ENCODE measurements around the gene TSPAN15. TPM values are rescaled to one million over a fixed set of nuclear protein-coding genes. Genes with fewer than 3 reads are reported as not detected.

The TSPAN15 gene
- total RNA-seq, 1 experiment from 2014 or later = 7.7 TPM

DNA sequence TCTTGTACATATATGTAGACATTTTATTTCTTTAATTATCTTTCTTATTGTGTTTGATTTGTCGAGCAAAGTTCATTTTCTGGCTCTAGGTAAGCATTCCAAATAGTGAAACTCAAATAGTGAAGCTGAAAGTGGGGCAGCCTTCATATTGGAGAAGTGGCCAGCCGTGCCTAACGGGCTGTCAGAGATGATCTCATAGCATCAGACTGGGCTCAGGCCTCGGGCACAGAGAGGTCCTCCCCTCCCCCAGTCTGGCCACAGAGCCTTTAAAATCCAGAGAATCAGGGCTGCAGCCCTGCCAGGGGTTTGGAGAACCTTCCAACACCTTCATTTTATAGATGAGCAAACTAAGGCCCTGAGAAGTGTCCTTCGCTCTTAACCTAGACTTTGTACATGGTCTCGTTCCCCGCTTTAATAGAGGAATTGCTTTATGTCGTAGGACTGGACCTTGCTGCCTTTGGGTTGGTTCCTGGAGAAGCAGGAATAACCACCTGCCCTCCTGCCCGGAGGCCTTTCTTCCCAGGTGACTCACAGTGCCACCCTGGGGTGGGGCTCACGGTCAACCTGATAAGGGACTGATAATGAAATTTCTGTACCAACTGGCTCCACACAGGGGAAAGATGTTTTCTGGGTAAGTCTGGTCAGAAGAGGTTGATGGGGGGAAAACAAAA lies 7.3 kb downstream of the TSPAN15 start:
- no peak overlapping the region for H3K9ac ChIP-seq (ENCODE audit: extremely low read depth, insufficient read length, low read length)
- no peaks in the 10 kb centered on the region for H4K20me1 ChIP-seq (ENCODE audit: control insufficient read depth, insufficient read depth, insufficient read length)
- no peak overlapping the region for H3K4me3 Mint-ChIP-seq
- no peak overlapping the region for H2BK5ac ChIP-seq (ENCODE audit: insufficient read length, low read length)
- peaks cover 5% of the 10 kb centered on the region; the same call in 1 of the 2 replicates for H3K4me1 ChIP-seq (ENCODE audit: insufficient read depth, low read length)
- no peak overlapping the region for H3K27ac ChIP-seq (ENCODE audit: insufficient read length, low read depth, low read length)
- H3K9me3 ChIP-seq (ENCODE audit: control insufficient read depth, low read depth, low read length) = no peaks in the 10 kb centered on the region
- peak overlapping the region in 1 of 3 experiments; percentile 45; a peak in 1 of 7 replicates for H3K27ac Mint-ChIP-seq
- whole genome bisulfite sequencing (ENCODE audit: extremely low coverage, insufficient read length, low lambda C conversion rate) = no CpG with 5 or more reads among the region's 10 CpGs
- no peaks in the 10 kb centered on the region for H3K23me2 ChIP-seq (ENCODE audit: insufficient read length, low read depth, low read length, poor library complexity, severe bottlenecking)
- 0 out of 2 replicates have a peak, but pooled peaks cover 2% of the 10 kb centered on the region for H3K79me2 ChIP-seq (ENCODE audit: insufficient read depth, low read length)
- no peaks in the 10 kb centered on the region for H3K79me1 ChIP-seq (ENCODE audit: insufficient read depth, low read depth, low read length, poor library complexity, severe bottlenecking)
- H3K27me3 ChIP-seq (ENCODE audit: insufficient read depth, low read length) = no peaks in the 10 kb centered on the region
- TF ChIP-seq, protein P1, sequence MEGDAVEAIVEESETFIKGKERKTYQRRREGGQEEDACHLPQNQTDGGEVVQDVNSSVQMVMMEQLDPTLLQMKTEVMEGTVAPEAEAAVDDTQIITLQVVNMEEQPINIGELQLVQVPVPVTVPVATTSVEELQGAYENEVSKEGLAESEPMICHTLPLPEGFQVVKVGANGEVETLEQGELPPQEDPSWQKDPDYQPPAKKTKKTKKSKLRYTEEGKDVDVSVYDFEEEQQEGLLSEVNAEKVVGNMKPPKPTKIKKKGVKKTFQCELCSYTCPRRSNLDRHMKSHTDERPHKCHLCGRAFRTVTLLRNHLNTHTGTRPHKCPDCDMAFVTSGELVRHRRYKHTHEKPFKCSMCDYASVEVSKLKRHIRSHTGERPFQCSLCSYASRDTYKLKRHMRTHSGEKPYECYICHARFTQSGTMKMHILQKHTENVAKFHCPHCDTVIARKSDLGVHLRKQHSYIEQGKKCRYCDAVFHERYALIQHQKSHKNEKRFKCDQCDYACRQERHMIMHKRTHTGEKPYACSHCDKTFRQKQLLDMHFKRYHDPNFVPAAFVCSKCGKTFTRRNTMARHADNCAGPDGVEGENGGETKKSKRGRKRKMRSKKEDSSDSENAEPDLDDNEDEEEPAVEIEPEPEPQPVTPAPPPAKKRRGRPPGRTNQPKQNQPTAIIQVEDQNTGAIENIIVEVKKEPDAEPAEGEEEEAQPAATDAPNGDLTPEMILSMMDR (conservative IDR thresholded peaks at IDR 0.05) = no peak
- DNase-seq = no peak
- no peak overlapping the region for H3K4ac ChIP-seq (ENCODE audit: low read depth, low read length)
- no peak overlapping the region for H2BK120ac ChIP-seq (ENCODE audit: low read depth, low read length, poor library complexity, severe bottlenecking)
- no peak overlapping the region for H2BK15ac ChIP-seq (ENCODE audit: low read depth, low read length)
- no peak overlapping the region for H3T11ph ChIP-seq (ENCODE audit: low read length)
- H3K27me3 Mint-ChIP-seq (ENCODE audit: low read depth) = peaks cover 7% of the 10 kb centered on the region
- H4K8ac ChIP-seq (replicated peaks; ENCODE audit: insufficient read length, low read depth, low read length) = no peak overlapping the region
- H2AFZ ChIP-seq (ENCODE audit: low read length) = no peak overlapping the region
- no peak overlapping the region for H2AK5ac ChIP-seq (ENCODE audit: insufficient read length, low read length)
- no peak overlapping the region for H3K4me2 ChIP-seq (ENCODE audit: insufficient read depth, insufficient read length, low read length)
- H3K9me3 Mint-ChIP-seq = no peaks in the 10 kb centered on the region
- H3K4me1 Mint-ChIP-seq = peaks cover 0 to 3% of the 10 kb centered on the region in 2 experiments; a peak in 1 of 4 replicates
- no peak overlapping the region for H3K56ac ChIP-seq (ENCODE audit: insufficient read length, low read depth, low read length)
- no peak overlapping the region for H3K14ac ChIP-seq (ENCODE audit: insufficient read depth, low read length)
- H3K18ac ChIP-seq (ENCODE audit: insufficient read length, low read depth, low read length) = no peak overlapping the region
- no peaks in the 10 kb centered on the region; a peak in 1 of 7 replicates for H3K36me3 Mint-ChIP-seq (ENCODE audit: insufficient read depth in 1 of 3, low read depth in 3 of 3)
- no peak overlapping the region for H4K91ac ChIP-seq (ENCODE audit: insufficient read length, low read depth, low read length)
- no peak overlapping the region for H2BK12ac ChIP-seq (ENCODE audit: insufficient read length, low read depth, low read length)
- no peak overlapping the region for H4K5ac ChIP-seq (ENCODE audit: insufficient read length, low read depth, low read length)
- no peak overlapping the region for H2BK20ac ChIP-seq (ENCODE audit: low read depth, low read length, poor library complexity, severe bottlenecking)
- no peak overlapping the region for H3K23ac ChIP-seq (ENCODE audit: insufficient read length, low read depth, low read length)

All from H9 (cell line).